Natural killer cell (primary cell): ENCODE results near the gene SOWAHA. TPM values are rescaled to one million over a fixed set of nuclear protein-coding genes. Genes with fewer than 3 reads are reported as not detected.

Experiments used
- ATAC-seq, 3 donors: fragments of 150-1000 bp in 2 of 3; fragments of 200-7000 bp in 1 of 3; cut with Tn5 transposase; 1 replicate in 1 of 3; 2 replicates in 2 of 3; pipeline ENCODE4 v1.10.0; 2021; ENCODE audit warnings: mild to moderate bottlenecking in 2 of 3, moderate library complexity in 2 of 3
- DNase-seq, 2 donors: peaks; one replicate each; pipeline versions ENCODE4 v3.0.0 to v3.0.0-alpha.2; 2013 to 2021; ENCODE audit warnings: mixed read lengths in 1 of 2
- H3K27ac ChIP-seq: one replicate; pipeline ENCODE4 v1.5.1; 2013; ENCODE audit warnings: mild to moderate bottlenecking, low read length
- H3K27me3 ChIP-seq: one replicate; pipeline ENCODE4 v1.6.1; 2013; ENCODE audit warnings: low read length; ENCODE audit not compliant: control insufficient read depth, insufficient read depth
- H3K36me3 ChIP-seq: one replicate; pipeline ENCODE4 v1.6.1; 2013; ENCODE audit warnings: low read length; ENCODE audit not compliant: control insufficient read depth, insufficient read depth
- H3K4me1 ChIP-seq: one replicate; pipeline ENCODE4 v1.6.1; 2013; ENCODE audit warnings: low read length; ENCODE audit not compliant: control insufficient read depth, insufficient read depth
- H3K4me3 ChIP-seq: one replicate; pipeline ENCODE4 v1.5.1; 2013; ENCODE audit warnings: low read length
- H3K9me3 ChIP-seq: one replicate; pipeline ENCODE4 v1.6.1; 2013; ENCODE audit warnings: low read length; ENCODE audit not compliant: control insufficient read depth, insufficient read depth
- H3K27ac Mint-ChIP-seq, 2 donors: one replicate each; pipeline ENCODE4 v1.8.0; 2022; ENCODE audit warnings: mild to moderate bottlenecking in 2 of 2, mixed read lengths in 2 of 2, moderate library complexity in 1 of 2
- H3K27me3 Mint-ChIP-seq, 2 donors: one replicate each; pipeline ENCODE4 v1.8.0; 2022; ENCODE audit warnings: low read depth in 2 of 2, mixed read lengths in 2 of 2
- H3K36me3 Mint-ChIP-seq: one replicate; pipeline ENCODE4 v1.8.0; 2022; ENCODE audit warnings: mixed read lengths
- H3K4me1 Mint-ChIP-seq, 2 donors: one replicate each; pipeline ENCODE4 v1.8.0; 2022; ENCODE audit warnings: mixed read lengths in 2 of 2
- H3K4me3 Mint-ChIP-seq: one replicate; pipeline ENCODE4 v1.8.0; 2022; ENCODE audit warnings: mild to moderate bottlenecking, moderate library complexity, mixed read lengths
- H3K9me3 Mint-ChIP-seq, 2 donors: one replicate each; pipeline ENCODE4 v1.8.0; 2022; ENCODE audit warnings: mixed read lengths in 2 of 2
- CTCF ChIP-seq: fragments of 200-600 bp; IDR thresholded peaks from one replicate; pipeline ENCODE4 v1.8.0; 2022; ENCODE audit warnings: antibody characterized with exemption
- WGBS: methylation state at CpG from one replicate; pipeline ENCODE4 v1.1.7; 2013; ENCODE audit warnings: missing lambda C conversion rate; ENCODE audit not compliant: insufficient coverage; 5-methylcytosine and 5-hydroxymethylcytosine counted together
- intact Hi-C: fragments of 100-400 bp; cut with micrococcal nuclease; formaldehyde crosslinking; loops from one replicate; pipeline ENCODE4 v1.14.2; 2022
- total RNA-seq, 4 donors: library from RNA; stranded (reverse); fragments of 120-200 nt in 1 of 4; gene quantifications; one replicate each; pipeline versions ENCODE4 v1.2.3 to v1.2.4, GENCODE V29; 2013 to 2022

SOWAHA gene
- total RNA-seq, 3 donors from 2014 or later (not counting 1 experiment from before 2014, with no cell fraction given): not detected

- Histone ChIP-seq H3K27me3 (peaks cover 19% of the 10 kb centered on the region), H3K36me3 (no peaks in the 10 kb centered on the region), H3K4me3 (no peak overlapping the region), H3K4me1 (peaks cover 7% of the 10 kb centered on the region), H3K9me3 (no peaks in the 10 kb centered on the region), H3K27ac (no peak overlapping the region)
- intact Hi-C loops: no loop called here
- Mint-ChIP-seq H3K4me3 (peak overlapping the region; percentile 37), H3K27ac (no peak overlapping the region), H3K36me3 (no peaks in the 10 kb centered on the region), H3K27me3 (peaks cover 54 to 74% of the 10 kb centered on the region in 2 donors), H3K9me3 (no peaks in the 10 kb centered on the region), H3K4me1 (peaks cover 11 to 13% of the 10 kb centered on the region in 2 donors)
- TF ChIP-seq CTCF: no peak
- no peak for ATAC-seq
- WGBS: 71% methylated on average over 81 of the region's 81 CpGs
- DNase-seq: peak in 1 of 2 donors; percentile 7
These were observed 1.6 kb downstream of the SOWAHA start for GRCh38 chr5:132814503-132815294.

GRCh38 chr5:132815454-132815853 lies 2.4 kb downstream of the SOWAHA start:
- Mint-ChIP-seq H3K27me3 (peaks cover 50 to 73% of the 10 kb centered on the region in 2 donors), H3K36me3 (no peaks in the 10 kb centered on the region), H3K27ac (no peak overlapping the region), H3K9me3 (no peaks in the 10 kb centered on the region), H3K4me1 (peaks cover 16 to 18% of the 10 kb centered on the region in 2 donors), H3K4me3 (no peak overlapping the region)
- Histone ChIP-seq H3K4me1 (peaks cover 15% of the 10 kb centered on the region), H3K4me3 (no peak overlapping the region), H3K27ac (no peak overlapping the region), H3K27me3 (peaks cover 25% of the 10 kb centered on the region), H3K9me3 (no peaks in the 10 kb centered on the region), H3K36me3 (no peaks in the 10 kb centered on the region)
- DNase-seq (no peak), ATAC-seq (no peak)
- no peak for TF ChIP-seq CTCF
- no CpG with 5 or more reads among the region's 1 CpG for WGBS
- intact Hi-C loops: no loop called here

- Histone ChIP-seq H3K36me3 (no peaks in the 10 kb centered on the region), H3K9me3 (no peaks in the 10 kb centered on the region), H3K27me3 (peaks cover 29% of the 10 kb centered on the region), H3K4me3 (no peak overlapping the region), H3K27ac (no peak overlapping the region), H3K4me1 (peaks cover 15% of the 10 kb centered on the region)
- Mint-ChIP-seq H3K27ac (no peak overlapping the region), H3K4me3 (no peak overlapping the region), H3K4me1 (peaks cover 16 to 18% of the 10 kb centered on the region in 2 donors), H3K27me3 (peaks cover 45 to 68% of the 10 kb centered on the region in 2 donors), H3K9me3 (no peaks in the 10 kb centered on the region), H3K36me3 (no peaks in the 10 kb centered on the region)
- WGBS: 53% methylated on average over 1 of the region's 2 CpGs
- DNase-seq (no peak), ATAC-seq (no peak)
- intact Hi-C loops: no loop called here
- TF ChIP-seq CTCF: no peak
These were observed 3.0 kb downstream of the SOWAHA start for GRCh38 chr5:132816083-132816482.

GRCh38 chr5:132816554-132816953 lies 3.5 kb downstream of the SOWAHA start:
- H3K4me3 ChIP-seq: no peak overlapping the region
- Mint-ChIP-seq H3K27ac (no peak overlapping the region), H3K27me3 (peaks cover 44 to 63% of the 10 kb centered on the region in 2 donors), H3K36me3 (no peaks in the 10 kb centered on the region), H3K4me3 (no peak overlapping the region), H3K4me1 (peaks cover 16 to 18% of the 10 kb centered on the region in 2 donors), H3K9me3 (no peaks in the 10 kb centered on the region)
- intact Hi-C loops: no loop called here
- peaks cover 15% of the 10 kb centered on the region for H3K4me1 ChIP-seq
- no peak for DNase-seq
- ATAC-seq: no peak
- no peak for TF ChIP-seq CTCF
- H3K27ac ChIP-seq: no peak overlapping the region
- H3K27me3 ChIP-seq: peaks cover 29% of the 10 kb centered on the region
- no peaks in the 10 kb centered on the region for H3K36me3 ChIP-seq
- no peaks in the 10 kb centered on the region for H3K9me3 ChIP-seq
